ENCODE measurements around the gene SGIP1. TPM values are rescaled to one million over a fixed set of nuclear protein-coding genes. Genes with fewer than 3 reads are reported as not detected.

Gene SGIP1
- total and polyA plus RNA-seq, 2 of the 8 experiments (the other 6 are each of a cell fraction or from before 2014, with no cell fraction given), result 1.4 to 2.1 TPM

- TF ChIP-seq CHD7 (IDR thresholded peaks at IDR 0.05; ENCODE audit: insufficient replicate concordance, low read length), result no peak
- TF ChIP-seq BRCA1 (IDR thresholded peaks at IDR 0.05; ENCODE audit: low read depth, low read length), result no peak
- no peak for TF ChIP-seq CHD2 (IDR thresholded peaks at IDR 0.05; ENCODE audit: low read length)
- no peak for TF ChIP-seq JUND (IDR thresholded peaks at IDR 0.05; ENCODE audit: low read length)
- no peak for TF ChIP-seq SRF (IDR thresholded peaks at IDR 0.05; ENCODE audit: low read depth, low read length)
Measured at GRCh38 chr1:66518654-66519053, 15.3 kb upstream of the SGIP1 start (continued).
